DMS114 treated with DMSO at 0.1 percent for 48 hours (cell line): ENCODE measurements around the gene TAF15.

Source experiments
- DNase-seq: peaks from one replicate; lab custom pipeline; 2025; ENCODE audit not compliant: unreplicated experiment; lab: John Stamatoyannopoulos, UW

TAF15 gene

GRCh38 chr17:35870906-35871819 lies 61.9 kb downstream of the TAF15 start:
- DNase-seq = no peak

DNA sequence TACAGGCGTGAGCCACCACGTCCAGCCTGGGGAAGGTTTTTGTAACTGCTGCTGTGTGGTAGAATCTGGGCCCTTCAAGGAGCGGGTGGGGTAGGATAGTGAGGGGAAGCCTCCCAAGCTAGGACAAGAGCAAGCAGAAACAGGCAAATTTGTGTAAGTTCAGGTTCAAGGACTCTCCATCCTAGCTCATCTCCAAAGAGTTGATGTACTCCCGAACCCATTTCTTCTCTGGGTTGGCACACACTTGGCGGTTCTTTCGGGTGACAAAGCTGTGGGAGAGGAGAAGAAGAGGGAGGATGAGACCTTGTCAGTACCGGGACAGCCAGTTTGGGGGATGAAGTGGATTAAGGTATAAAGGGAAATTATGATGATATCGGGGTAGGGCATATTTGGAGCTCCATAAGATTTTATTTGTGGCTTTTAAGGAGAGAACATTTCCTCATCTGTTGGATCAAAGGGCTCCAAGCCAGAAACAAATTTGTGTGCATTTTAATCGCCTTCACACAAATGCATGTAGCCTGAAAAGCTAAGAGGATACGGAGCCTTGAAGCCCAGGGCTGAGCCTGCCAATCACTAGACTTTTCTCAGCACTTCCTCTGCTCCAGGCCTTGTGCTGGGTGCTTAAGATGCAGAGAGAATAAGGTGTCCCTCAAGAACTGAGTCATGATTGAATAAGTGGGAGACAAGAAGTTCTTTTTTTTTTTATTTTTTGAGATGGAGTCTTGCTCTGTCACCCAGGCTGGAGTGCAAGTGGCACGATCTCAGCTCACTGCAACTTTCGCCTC lies 63.1 kb downstream of the TAF15 start:
- DNase-seq = no peak

DNA sequence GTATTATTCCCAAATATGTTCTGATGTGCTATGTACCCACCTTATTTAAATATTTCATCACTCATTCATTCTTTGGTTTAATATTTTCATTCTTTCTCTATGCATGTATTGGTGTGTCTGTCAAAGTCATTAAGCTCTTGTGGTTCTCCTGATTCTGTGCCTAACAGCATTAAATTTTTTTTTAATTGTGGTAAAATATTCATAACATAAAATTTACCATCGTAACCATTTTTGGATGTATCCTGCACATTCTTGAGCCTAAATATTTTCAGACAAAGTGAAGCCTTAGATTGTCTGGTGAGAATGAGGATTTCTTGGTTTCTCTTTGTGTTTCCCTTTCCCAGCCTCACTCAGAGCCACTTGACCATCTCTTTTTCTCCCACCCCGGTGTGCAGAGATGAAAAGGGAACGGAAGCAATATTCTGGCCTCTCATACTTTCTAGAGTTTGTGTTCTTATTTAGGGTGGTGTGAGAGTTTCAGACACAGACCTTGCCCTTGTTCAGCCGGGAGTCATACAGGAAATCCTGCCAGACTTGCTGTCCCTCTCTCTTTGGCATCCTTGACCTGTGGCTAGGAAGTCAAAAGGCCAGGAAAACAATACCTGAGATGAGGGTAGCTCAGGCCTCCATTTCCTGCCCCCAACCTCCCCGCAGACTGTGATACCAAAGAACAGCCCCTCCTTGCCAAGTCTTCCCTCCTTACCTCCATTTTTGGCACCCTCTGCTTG lies 66.0 kb downstream of the TAF15 start:
- DNase-seq = no peak

GRCh38 chr17:35875800-35876139 lies 66.5 kb downstream of the TAF15 start:
- DNase-seq = no peak

GRCh38 chr17:35876534-35876933 lies 67.2 kb downstream of the TAF15 start:
- DNase-seq = no peak

DNA sequence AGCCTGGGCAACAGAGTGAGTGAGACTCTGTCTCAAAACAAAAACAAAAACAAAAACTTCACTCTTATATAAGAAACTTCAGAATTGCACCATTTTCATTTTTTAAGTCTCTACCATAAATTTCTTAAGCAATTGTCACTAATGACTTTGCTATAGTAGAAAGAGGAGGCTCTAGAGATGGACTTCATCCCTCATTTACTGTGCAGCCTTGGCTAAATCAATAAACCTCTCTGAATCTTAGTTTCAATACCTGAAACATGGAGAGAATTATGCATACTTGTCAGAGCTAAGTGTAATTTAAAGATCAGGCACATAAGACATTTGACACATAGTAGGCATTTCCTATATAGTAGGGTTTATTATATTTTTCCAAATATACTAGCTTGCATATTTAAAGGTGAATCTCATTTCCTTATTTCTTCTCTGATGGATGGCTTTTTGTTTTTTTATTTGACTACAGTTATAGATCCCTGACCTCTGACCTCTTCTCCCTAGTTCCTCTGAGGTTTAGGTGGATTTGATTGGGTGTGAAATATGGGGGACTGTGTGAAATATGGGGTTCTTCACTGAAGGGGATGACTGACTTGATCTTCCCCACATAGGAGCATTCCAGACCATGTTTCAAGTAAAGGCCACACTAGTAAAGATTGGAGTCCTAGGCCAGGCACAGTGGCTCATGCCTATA lies 68.2 kb downstream of the TAF15 start:
- DNase-seq = no peak

DNA sequence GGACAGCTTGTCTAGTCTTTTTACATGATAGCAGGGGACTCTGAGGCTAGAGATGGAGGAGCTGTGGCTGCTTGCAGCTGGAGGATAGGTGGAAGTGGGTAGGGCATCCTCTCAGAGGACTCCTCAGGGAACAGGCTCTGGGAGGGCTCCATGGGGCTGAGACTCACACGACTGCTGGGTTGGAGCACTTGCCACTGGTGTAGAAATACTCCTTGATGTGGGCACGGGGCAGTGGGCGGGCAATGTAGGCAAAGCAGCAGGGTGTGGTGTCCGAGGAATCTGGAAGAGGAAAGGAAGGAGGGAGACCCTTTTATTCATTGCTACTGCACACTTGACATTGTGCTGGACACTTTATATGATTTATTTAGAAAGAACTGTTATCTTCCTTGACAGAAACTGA lies 69.1 kb downstream of the TAF15 start:
- no peak for DNase-seq

- no peak for DNase-seq
Measured at GRCh38 chr17:35879773-35880654, 70.7 kb downstream of the TAF15 start, which contains the start of gene CCL5. Gene CCL5, minus strand, starts transcription at chr17:35880360.

- no peak for DNase-seq
Measured at GRCh38 chr17:35889241-35889640, 80.0 kb downstream of the TAF15 start.

- no peak for DNase-seq
Measured at GRCh38 chr17:35889818-35890773, 80.8 kb downstream of the TAF15 start.

DNA sequence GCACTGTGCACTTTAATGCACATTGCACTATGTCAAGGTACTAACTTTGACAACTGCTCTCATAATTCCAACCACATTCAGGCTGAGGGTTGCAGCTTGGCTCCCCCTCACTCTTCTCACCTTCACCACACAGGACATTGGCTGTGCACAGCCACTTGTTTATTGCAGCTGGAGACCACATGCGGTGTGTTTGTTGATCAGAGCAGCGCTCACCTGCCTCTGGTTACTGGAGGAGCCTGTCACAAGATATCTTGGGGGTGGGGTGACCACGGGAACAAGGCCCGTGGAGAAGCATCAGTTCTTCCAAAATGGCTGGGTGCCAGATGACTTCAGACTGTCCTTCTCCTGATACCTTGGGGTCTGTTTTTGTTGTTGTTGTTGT lies 81.5 kb downstream of the TAF15 start:
- DNase-seq = no peak

GRCh38 chr17:35891269-35891668 lies 82.0 kb downstream of the TAF15 start:
- DNase-seq = no peak

- no peak for DNase-seq
Measured at GRCh38 chr17:35892091-35893035, 83.1 kb downstream of the TAF15 start.

- no peak for DNase-seq
Measured at GRCh38 chr17:35893751-35894150, 84.5 kb downstream of the TAF15 start.

- DNase-seq = no peak
Measured at GRCh38 chr17:35894206-35894605, 84.9 kb downstream of the TAF15 start.

DNA sequence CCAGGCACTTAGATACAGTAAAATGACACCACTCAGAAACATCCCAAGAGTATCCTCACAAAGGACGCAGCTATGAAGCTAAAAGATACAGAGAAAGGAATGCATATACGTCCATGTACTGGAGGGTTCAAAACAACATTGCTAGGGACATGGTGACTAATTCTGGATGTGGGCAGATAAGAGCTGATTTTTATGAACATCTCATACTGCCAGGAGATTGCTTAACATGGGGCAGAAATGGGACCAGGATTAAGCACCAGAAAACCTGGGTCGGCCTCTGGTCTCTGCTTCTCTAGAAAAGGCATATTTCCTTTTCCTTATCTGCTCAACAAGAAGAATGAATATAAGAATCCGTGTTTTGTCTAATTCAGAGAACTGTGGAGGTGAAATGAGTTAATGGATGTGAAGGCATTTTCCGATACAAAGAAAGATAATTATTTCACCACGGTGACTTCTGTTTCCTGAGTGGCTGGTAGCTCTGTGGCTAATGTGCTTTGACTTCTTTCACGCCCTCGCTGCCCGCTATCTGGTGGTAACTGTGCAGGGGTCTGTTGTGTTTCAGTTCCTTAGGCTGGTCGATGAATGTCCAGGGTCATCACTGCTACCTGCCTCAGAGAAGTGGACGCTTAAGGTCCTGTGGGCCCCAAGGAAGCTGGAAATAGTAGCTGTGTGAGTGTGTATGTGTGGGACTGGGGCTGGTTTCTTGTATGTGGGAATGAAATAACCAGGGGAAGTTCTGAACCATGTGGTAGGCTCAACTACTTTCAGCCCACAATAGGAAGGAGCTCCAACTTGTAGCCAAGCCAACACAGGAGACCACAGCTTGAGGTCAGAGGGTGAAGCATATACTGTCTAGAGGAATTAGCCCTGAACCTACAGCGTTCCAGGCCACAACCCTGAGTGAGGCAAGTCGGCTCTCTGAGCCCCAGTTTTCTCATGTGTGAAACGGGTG lies 86.6 kb downstream of the TAF15 start:
- DNase-seq = no peak
